DMS79 treated with DMSO at 0.1 percent for 48 hours (cell line): Measurements from ENCODE around the gene PXMP2.

Experiments
- DNase-seq: peaks from one replicate; lab custom pipeline; 2025; lab: John Stamatoyannopoulos, UW

Gene PXMP2

GRCh38 chr12:132723015-132723763, 35.8 kb downstream of the PXMP2 start:
- DNase-seq: no peak

- DNase-seq: no peak
Observed at GRCh38 chr12:132723764-132724140, 36.4 kb downstream of the PXMP2 start.

- DNase-seq: no peak
Observed at GRCh38 chr12:132724506-132725241, 37.3 kb downstream of the PXMP2 start.

- DNase-seq: no peak
Observed at GRCh38 chr12:132726386-132726785, 39.0 kb downstream of the PXMP2 start.

GRCh38 chr12:132727091-132727794, 39.9 kb downstream of the PXMP2 start:
- DNase-seq: no peak

GRCh38 chr12:132728502-132728901, 41.1 kb downstream of the PXMP2 start:
- DNase-seq: no peak

GRCh38 chr12:132729541-132730320, 42.3 kb downstream of the PXMP2 start:
- no peak for DNase-seq

GRCh38 chr12:132730353-132730752, 43.0 kb downstream of the PXMP2 start:
- DNase-seq: no peak

GRCh38 chr12:132731574-132731973, 44.2 kb downstream of the PXMP2 start:
- no peak for DNase-seq

- no peak for DNase-seq
Observed at GRCh38 chr12:132734206-132734605, 46.8 kb downstream of the PXMP2 start.

- DNase-seq: no peak
Observed at GRCh38 chr12:132735496-132735895, 48.1 kb downstream of the PXMP2 start.

- DNase-seq: no peak
Observed at GRCh38 chr12:132736378-132736777, 49.0 kb downstream of the PXMP2 start.

GRCh38 chr12:132736913-132737312, 49.5 kb downstream of the PXMP2 start:
- DNase-seq: no peak

GRCh38 chr12:132739600-132740312, 52.4 kb downstream of the PXMP2 start:
- DNase-seq: no peak

GRCh38 chr12:132740313-132740646, 52.9 kb downstream of the PXMP2 start:
- DNase-seq: no peak

- no peak for DNase-seq
Observed at GRCh38 chr12:132740652-132741051, 53.3 kb downstream of the PXMP2 start.

GRCh38 chr12:132741620-132742019, 54.2 kb downstream of the PXMP2 start:
- DNase-seq: no peak

GRCh38 chr12:132743831-132744230, 56.4 kb downstream of the PXMP2 start:
- DNase-seq: no peak

- DNase-seq: no peak
Observed at GRCh38 chr12:132746613-132747012, 59.2 kb downstream of the PXMP2 start.

- DNase-seq: no peak
Observed at GRCh38 chr12:132747395-132747794, 60.0 kb downstream of the PXMP2 start.

GRCh38 chr12:132747896-132748295, 60.5 kb downstream of the PXMP2 start:
- no peak for DNase-seq

- DNase-seq: no peak
Observed at GRCh38 chr12:132748319-132748718, 60.9 kb downstream of the PXMP2 start.
